Measurements from ENCODE around the gene OR51G2.

- TF ChIP-seq CTCF (IDR thresholded peaks at IDR 0.05; ENCODE audit: low read depth, low read length) = no peak
- no peak for TF ChIP-seq POLR2A (IDR thresholded peaks at IDR 0.05; ENCODE audit: extremely low read depth, insufficient read length)
- TF ChIP-seq MAX (IDR thresholded peaks at IDR 0.05; ENCODE audit: low read depth, low read length) = no peak
- TF ChIP-seq MYC (IDR thresholded peaks at IDR 0.05; ENCODE audit: low read depth, low read length) = no peak
These were observed 28.9 kb downstream of the OR51G2 start for GRCh38 chr11:4890279-4890678.
